Sigmoid colon (tissue), 7 donors: ENCODE data around the gene LHFPL2. TPM values are rescaled to one million over a fixed set of nuclear protein-coding genes. Genes with fewer than 3 reads are reported as not detected.

ENCODE experiments used
- DNase-seq: peaks from one replicate; pipeline ENCODE4 v3.0.0-alpha.2; 2019
- H3K27ac ChIP-seq, 4 donors: fragments of 200-600 bp; sonication (generic); one replicate each; pipeline ENCODE4 v1.5.1; 2016 to 2019; ENCODE audit warnings: mild to moderate bottlenecking in 1 of 4
- H3K27me3 ChIP-seq, 3 donors: fragments of 200-600 bp; sonication (generic); one replicate each; pipeline ENCODE4 v1.5.1; 2019; ENCODE audit warnings: mild to moderate bottlenecking in 1 of 3
- H3K36me3 ChIP-seq, 4 donors: fragments of 200-600 bp; sonication (generic); one replicate each; pipeline ENCODE4 v1.5.1; 2016 to 2019
- H3K4me1 ChIP-seq, 4 donors: fragments of 200-600 bp; sonication (generic); one replicate each; pipeline ENCODE4 v1.5.1; 2017 to 2019
- H3K4me3 ChIP-seq, 4 donors: fragments of 200-600 bp; sonication (generic); one replicate each; pipeline ENCODE4 v1.5.1; 2017 to 2019; ENCODE audit warnings: mild to moderate bottlenecking in 2 of 4, moderate library complexity in 1 of 4
- H3K9me3 ChIP-seq, 4 donors: fragments of 200-600 bp in 3 of 4; sonication (generic) in 3 of 4; one replicate each; pipeline versions ENCODE4 v1.5.1 to v1.6.1; 2013 to 2019
- CTCF ChIP-seq, 4 experiments: fragments of 450-650 bp in 3 of 4; fragments of 200-600 bp in 1 of 4; IDR thresholded peaks; one replicate each; pipeline ENCODE4 v1.5.1; 2016 to 2019; ENCODE audit warnings: antibody characterized with exemption in 4 of 4, mild to moderate bottlenecking in 3 of 4, moderate library complexity in 2 of 4
- EP300 ChIP-seq, 4 donors: sonication (generic); formaldehyde crosslinking; IDR thresholded peaks; one replicate each; pipeline ENCODE4 v1.6.1; 2017; ENCODE audit warnings: antibody characterized with exemption in 4 of 4
- POLR2A ChIP-seq, 2 donors: fragments of 450-650 bp; IDR thresholded peaks; one replicate each; pipeline ENCODE4 v1.6.1; 2016; ENCODE audit warnings: antibody characterized with exemption in 2 of 2, mild to moderate bottlenecking in 2 of 2, moderate library complexity in 2 of 2
- POLR2AphosphoS5 ChIP-seq, 4 donors: sonication (generic); formaldehyde crosslinking; IDR thresholded peaks; one replicate each; pipeline ENCODE4 v1.6.1; 2017; ENCODE audit warnings: antibody characterized with exemption in 4 of 4
- WGBS, 2 donors: extraction: QIAGEN DNeasy Blood & Tissue Kit; methylation state at CpG; one replicate each; pipeline ENCODE4 v1.1.7; 2013; 5-methylcytosine and 5-hydroxymethylcytosine counted together
- intact Hi-C: fragments of 100-400 bp; cut with DNase I; formaldehyde crosslinking; loops from one replicate; pipeline ENCODE4 v1.15.1; 2023
- polyA plus RNA-seq, 3 donors: library from polyadenylated mRNA; stranded (reverse); fragments of 200-250 nt; gene quantifications; one replicate each; pipeline ENCODE4 v1.2.3, GENCODE V29; 2013
- total RNA-seq, 4 donors: library from RNA; depleted of rRNA; stranded (reverse); fragments of >200 nt; gene quantifications; one replicate each; pipeline ENCODE4 v1.1.0, GENCODE V29; 2016
- donor health status: healthy with polysubstance abuse.
- donor health status: Bipolar disorder and iron deficiency.
- donor health status: healthy.

LHFPL2 gene
- total and polyA plus RNA-seq, 7 donors: 10.8 to 34.9 (median 21.4) TPM

- peak overlapping the region in 2 of 4 donors; percentile 26 to 29 for H3K27ac ChIP-seq
- H3K4me3 ChIP-seq: no peak overlapping the region
- intact Hi-C loops: no loop called here
- H3K9me3 ChIP-seq: no peaks in the 10 kb centered on the region
- H3K4me1 ChIP-seq: peaks cover 0 to 62% (median 45%) of the 10 kb centered on the region in 4 donors
- 80 to 81% methylated on average over 7 of the region's 7 CpGs for WGBS, 2 donors
- TF ChIP-seq POLR2A (IDR thresholded peaks at IDR 0.05) (no peak), EP300 (IDR thresholded peaks at IDR 0.05) (no peak), CTCF (IDR thresholded peaks at IDR 0.05) (no peak), POLR2AphosphoS5 (IDR thresholded peaks at IDR 0.05) (no peak)
- no peaks in the 10 kb centered on the region for H3K36me3 ChIP-seq
- no peaks in the 10 kb centered on the region for H3K27me3 ChIP-seq
- DNase-seq: no peak
Observed at GRCh38 chr5:78574731-78575161, 73.8 kb downstream of the LHFPL2 start.

GRCh38 chr5:78574131-78574673, 74.4 kb downstream of the LHFPL2 start:
- H3K9me3 ChIP-seq: no peaks in the 10 kb centered on the region
- no peaks in the 10 kb centered on the region for H3K27me3 ChIP-seq
- peak overlapping the region in 2 of 4 donors; percentile 26 to 29 for H3K27ac ChIP-seq
- TF ChIP-seq POLR2AphosphoS5 (IDR thresholded peaks at IDR 0.05): no peak
- TF ChIP-seq CTCF (IDR thresholded peaks at IDR 0.05): no peak
- no peak for TF ChIP-seq POLR2A (IDR thresholded peaks at IDR 0.05)
- no peak for TF ChIP-seq EP300 (IDR thresholded peaks at IDR 0.05)
- DNase-seq: no peak
- H3K36me3 ChIP-seq: no peaks in the 10 kb centered on the region
- no peak overlapping the region for H3K4me3 ChIP-seq
- 51 to 63% methylated on average over 4 of the region's 4 CpGs for WGBS, 2 donors
- intact Hi-C loops: no loop called here
- peaks cover 0 to 68% (median 50%) of the 10 kb centered on the region in 4 donors for H3K4me1 ChIP-seq

GRCh38 chr5:78573318-78573717, 75.3 kb downstream of the LHFPL2 start:
- 54 to 88% methylated on average over 2 of the region's 2 CpGs for WGBS, 2 donors
- Histone ChIP-seq H3K27me3 (no peaks in the 10 kb centered on the region), H3K4me1 (peaks cover 0 to 72% (median 53%) of the 10 kb centered on the region in 4 donors), H3K27ac (peak overlapping the region in 1 of 4 donors; percentile 4), H3K9me3 (no peaks in the 10 kb centered on the region), H3K4me3 (no peak overlapping the region), H3K36me3 (no peaks in the 10 kb centered on the region)
- no peak for DNase-seq
- TF ChIP-seq CTCF (IDR thresholded peaks at IDR 0.05) (no peak), EP300 (IDR thresholded peaks at IDR 0.05) (no peak), POLR2A (IDR thresholded peaks at IDR 0.05) (no peak), POLR2AphosphoS5 (IDR thresholded peaks at IDR 0.05) (no peak)
- intact Hi-C loops: no loop called here

- no peak for TF ChIP-seq POLR2A (IDR thresholded peaks at IDR 0.05)
- TF ChIP-seq POLR2AphosphoS5 (IDR thresholded peaks at IDR 0.05): no peak
- no peak for TF ChIP-seq EP300 (IDR thresholded peaks at IDR 0.05)
- no peak for TF ChIP-seq CTCF (IDR thresholded peaks at IDR 0.05)
- Histone ChIP-seq H3K9me3 (no peaks in the 10 kb centered on the region), H3K27me3 (no peaks in the 10 kb centered on the region), H3K27ac (peak overlapping the region in 1 of 4 donors; percentile 51), H3K4me1 (peaks cover 0 to 70% (median 49%) of the 10 kb centered on the region in 4 donors), H3K4me3 (no peak overlapping the region), H3K36me3 (no peaks in the 10 kb centered on the region)
- 91 to 94% methylated on average over 5 of the region's 5 CpGs for WGBS, 2 donors
- intact Hi-C loops: no loop called here
- no peak for DNase-seq
Observed at GRCh38 chr5:78570646-78571045, 77.9 kb downstream of the LHFPL2 start.

GRCh38 chr5:78569441-78569840, 79.1 kb downstream of the LHFPL2 start:
- Histone ChIP-seq H3K27ac (peak overlapping the region in 2 of 4 donors; percentile 43 to 51), H3K4me3 (no peak overlapping the region), H3K27me3 (no peaks in the 10 kb centered on the region), H3K9me3 (no peaks in the 10 kb centered on the region), H3K36me3 (peaks cover 0 to under 1% (median 0%) of the 10 kb centered on the region in 4 donors), H3K4me1 (peaks cover 0 to 61% (median 42%) of the 10 kb centered on the region in 4 donors)
- TF ChIP-seq POLR2A (IDR thresholded peaks at IDR 0.05): no peak
- WGBS, 2 donors: 66 to 80% methylated on average over 10 of the region's 10 CpGs
- peak; percentile 87 for DNase-seq
- intact Hi-C loops: no loop called here
